Mucosa of descending colon (tissue), 3 donors: ENCODE measurements around the gene FAF1. TPM values are rescaled to one million over a fixed set of nuclear protein-coding genes. Genes with fewer than 3 reads are reported as not detected.

Experiments
- ATAC-seq: fragments of 200-7000 bp; cut with Tn5 transposase; one replicate; pipeline ENCODE4 v1.9.1; 2020; ENCODE audit warnings: mild to moderate bottlenecking, moderate library complexity
- DNase-seq, 3 donors: peaks; one replicate each; pipeline ENCODE4 v3.0.0-alpha.2; 2020
- H3K36me3 ChIP-seq: fragments of 200-600 bp; one replicate; pipeline ENCODE4 v1.8.0; 2021; ENCODE audit warnings: low read depth, mild to moderate bottlenecking
- H3K4me1 ChIP-seq: fragments of 200-600 bp; one replicate; pipeline ENCODE4 v1.8.0; 2021; ENCODE audit warnings: low read depth, mild to moderate bottlenecking
- H3K4me3 ChIP-seq: fragments of 200-600 bp; one replicate; pipeline ENCODE4 v1.8.0; 2021; ENCODE audit warnings: mild to moderate bottlenecking
- H3K9me3 ChIP-seq: fragments of 200-600 bp; one replicate; pipeline ENCODE4 v1.8.0; 2021; ENCODE audit warnings: mild to moderate bottlenecking
- CTCF ChIP-seq: fragments of 200-600 bp; IDR thresholded peaks from one replicate; pipeline ENCODE4 v1.8.0; 2022; ENCODE audit warnings: antibody characterized with exemption, mild to moderate bottlenecking
- intact Hi-C, 2 donors: fragments of 100-400 bp; cut with DNase I in 1 of 2; cut with micrococcal nuclease in 1 of 2; formaldehyde crosslinking; loops; one replicate each; pipeline versions ENCODE4 v1.11.0 to v1.11.1; 2022; cut with DNase I, micrococcal nuclease
- total RNA-seq, 3 donors: library from RNA; stranded (reverse); fragmentation: NEBNext Ultra II Directional in 2 of 3; extraction: Animal tissue kit (Norgen Biotek cat#: 25700) in 2 of 3; gene quantifications; one replicate each; pipeline versions ENCODE4 v1.2.1 to v1.2.4, GENCODE V29; 2021 to 2023
- donor health status: DM: no; HTN: no; CAD: no; lungs with moderate emphysema.
- donor health status: DM: no; HTN: no; CAD: no.
- donor health status: DM: no; HTN: yes; CAD: no.

The FAF1 gene
- total RNA-seq, 3 donors from 2014 or later: 48.6 to 70.9 (median 57.7) TPM

GRCh38 chr1:50701706-50702317, 258.3 kb downstream of the FAF1 start:
- no peak for ATAC-seq
- H3K36me3 ChIP-seq: no peaks in the 10 kb centered on the region
- H3K4me1 ChIP-seq: no peaks in the 10 kb centered on the region
- H3K4me3 ChIP-seq: no peak overlapping the region
- no peak for DNase-seq
- no peaks in the 10 kb centered on the region for H3K9me3 ChIP-seq
- no peak for TF ChIP-seq CTCF
- intact Hi-C loops: no loop called here

DNA sequence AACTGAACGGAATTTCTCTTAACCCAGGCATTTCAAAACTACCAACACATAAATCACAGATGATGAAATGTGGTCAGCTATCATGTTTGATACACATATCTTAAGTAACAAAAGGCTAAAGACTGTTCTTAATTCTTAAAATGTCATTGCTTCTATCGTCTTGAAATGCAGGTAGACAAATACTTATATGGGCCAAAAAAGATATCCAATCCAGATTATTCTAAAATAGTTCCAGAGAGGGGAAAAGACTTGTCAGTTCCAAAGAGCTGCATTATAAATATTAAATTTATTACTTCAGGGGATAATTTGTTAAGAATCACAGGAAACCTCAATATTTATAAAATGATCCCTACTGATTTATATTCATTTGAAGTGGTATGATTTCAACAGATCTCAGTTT, 259.4 kb downstream of the FAF1 start:
- no peak overlapping the region for H3K4me3 ChIP-seq
- intact Hi-C loops: no loop called here
- DNase-seq (no peak), ATAC-seq (no peak)
- no peaks in the 10 kb centered on the region for H3K9me3 ChIP-seq
- no peaks in the 10 kb centered on the region for H3K36me3 ChIP-seq
- H3K4me1 ChIP-seq: no peaks in the 10 kb centered on the region
- no peak for TF ChIP-seq CTCF

DNA sequence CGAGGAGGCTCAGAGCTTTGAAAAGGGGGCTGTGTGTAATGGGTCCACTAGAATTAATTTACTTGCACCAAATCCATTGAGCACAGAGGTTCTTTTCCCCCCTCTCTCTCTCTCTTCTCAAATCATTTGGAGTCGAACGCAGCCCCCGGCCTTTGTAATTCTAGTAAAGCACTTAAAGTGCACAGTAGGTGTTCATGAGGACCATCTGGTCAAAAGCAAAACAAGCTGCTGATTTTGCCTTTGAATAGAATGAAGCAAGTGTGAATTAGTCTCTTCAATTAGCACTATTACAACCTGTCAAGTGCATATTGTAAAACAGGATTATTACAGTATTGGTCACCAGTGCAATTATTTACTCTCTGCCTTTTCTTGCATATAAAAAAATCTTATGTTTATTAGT, 259.9 kb downstream of the FAF1 start:
- intact Hi-C loops: no loop called here
- Histone ChIP-seq H3K4me1 (no peaks in the 10 kb centered on the region), H3K4me3 (no peak overlapping the region), H3K36me3 (no peaks in the 10 kb centered on the region), H3K9me3 (no peaks in the 10 kb centered on the region)
- ATAC-seq (no peak), DNase-seq (no peak)
- no peak for TF ChIP-seq CTCF

DNA sequence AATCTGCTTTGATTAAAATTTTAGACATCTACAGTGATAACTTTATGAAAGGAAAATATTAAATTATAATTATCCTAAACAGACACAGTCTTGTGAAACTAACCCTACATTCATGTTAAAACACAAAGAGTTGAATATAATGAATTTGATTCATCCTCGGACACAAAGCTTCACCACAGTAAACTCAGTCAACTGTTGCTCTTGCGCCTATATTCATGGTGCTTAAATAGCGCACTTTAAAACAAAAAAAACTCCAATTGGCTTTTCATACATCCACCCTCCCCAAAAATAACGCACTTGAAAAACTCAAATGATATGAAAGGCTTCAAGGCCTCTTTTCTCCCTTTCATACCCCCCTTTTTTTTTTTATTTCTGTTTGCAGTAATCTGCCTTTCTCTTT, 260.3 kb downstream of the FAF1 start:
- no peak overlapping the region for H3K4me3 ChIP-seq
- H3K9me3 ChIP-seq: no peaks in the 10 kb centered on the region
- no peaks in the 10 kb centered on the region for H3K36me3 ChIP-seq
- DNase-seq: no peak
- ATAC-seq: no peak
- intact Hi-C loops: no loop called here
- H3K4me1 ChIP-seq: no peaks in the 10 kb centered on the region
- no peak for TF ChIP-seq CTCF

GRCh38 chr1:50697440-50698421, 262.3 kb downstream of the FAF1 start:
- intact Hi-C loops: no loop called here

More at GRCh38 chr1:50697440-50698421, 262.3 kb downstream of the FAF1 start:
- Histone ChIP-seq H3K4me1 (no peaks in the 10 kb centered on the region), H3K4me3 (no peak overlapping the region), H3K9me3 (no peaks in the 10 kb centered on the region), H3K36me3 (no peaks in the 10 kb centered on the region)
- DNase-seq (no peak), ATAC-seq (no peak)
- TF ChIP-seq CTCF: no peak
